Effector memory CD4-positive, alpha-beta T cell (primary cell): Measurements from ENCODE around the gene FZD4.
"Not testable (repeated sequence)": the region's sequence is repeated elsewhere in the genome, so short reads cannot be mapped to it uniquely, and the experiment has no call there.

Source experiments
- DNase-seq, 3 donors: peaks; one replicate each; pipeline ENCODE4 v3.0.0-alpha.2; 2020
- H3K27ac ChIP-seq: 2 replicates; pipeline ENCODE4 v1.7.0; 2013; ENCODE audit warnings: mild to moderate bottlenecking, low read length, moderate library complexity; ENCODE audit not compliant: insufficient read depth, poor library complexity, severe bottlenecking
- H3K27me3 ChIP-seq: replicated peaks from 2 replicates; pipeline ENCODE4 v1.7.0; 2013; ENCODE audit warnings: mild to moderate bottlenecking, low read length; ENCODE audit not compliant: insufficient read depth, control insufficient read depth, poor library complexity, severe bottlenecking
- H3K36me3 ChIP-seq: 2 replicates; pipeline ENCODE4 v1.7.0; 2013; ENCODE audit warnings: mild to moderate bottlenecking, low read length, moderate library complexity; ENCODE audit not compliant: control insufficient read depth, insufficient read depth
- H3K4me1 ChIP-seq: 2 replicates; pipeline ENCODE4 v1.7.0; 2013; ENCODE audit warnings: low read length, mild to moderate bottlenecking; ENCODE audit not compliant: control insufficient read depth, insufficient read depth, poor library complexity, severe bottlenecking
- H3K4me3 ChIP-seq: 2 replicates; pipeline ENCODE4 v1.7.0; 2013; ENCODE audit warnings: low read length, low read depth, mild to moderate bottlenecking; ENCODE audit not compliant: insufficient read depth, poor library complexity, severe bottlenecking
- H3K9me3 ChIP-seq: 2 replicates; pipeline ENCODE4 v1.7.0; 2013; ENCODE audit warnings: mild to moderate bottlenecking, low read length, moderate library complexity; ENCODE audit not compliant: control insufficient read depth

Gene FZD4

GRCh38 chr11:86977441-86978050 is 22.4 kb upstream of the FZD4 start:
- no peak overlapping the region for H3K27ac ChIP-seq
- no peaks in the 10 kb centered on the region for H3K36me3 ChIP-seq
- H3K4me3 ChIP-seq, result no peak overlapping the region
- DNase-seq, result no peak
- H3K9me3 ChIP-seq, result peaks cover 4% of the 10 kb centered on the region
- H3K27me3 ChIP-seq, result no peaks in the 10 kb centered on the region
- no peaks in the 10 kb centered on the region for H3K4me1 ChIP-seq

GRCh38 chr11:86972734-86973133 is 17.5 kb upstream of the FZD4 start:
- no peak for DNase-seq
- H3K4me1 ChIP-seq, result no peaks in the 10 kb centered on the region
- no peak overlapping the region for H3K4me3 ChIP-seq
- no peaks in the 10 kb centered on the region for H3K36me3 ChIP-seq
- no peaks in the 10 kb centered on the region for H3K27me3 ChIP-seq
- no peak overlapping the region for H3K27ac ChIP-seq
- peaks cover 4% of the 10 kb centered on the region for H3K9me3 ChIP-seq

DNA sequence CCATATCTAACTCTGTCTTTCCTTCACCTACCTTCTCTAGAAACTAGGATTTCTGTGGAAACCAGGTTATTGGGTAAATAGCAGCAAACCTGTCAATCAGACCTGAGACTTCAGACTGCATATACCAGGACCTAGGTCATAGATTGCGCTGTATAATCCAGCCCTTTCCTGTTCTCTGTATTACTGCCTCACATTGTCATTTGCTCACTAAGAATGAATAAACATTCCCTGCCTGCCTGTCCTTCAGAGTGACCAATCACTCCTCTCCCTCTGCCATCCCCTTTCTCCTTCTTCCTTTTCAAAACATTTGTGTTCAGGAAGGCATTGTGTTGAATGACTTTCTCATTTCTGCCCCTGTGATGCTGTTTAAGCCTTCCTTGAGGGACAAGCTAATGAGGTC is 14.1 kb upstream of the FZD4 start:
- Histone ChIP-seq H3K4me3 (no peak overlapping the region), H3K27me3 (no peaks in the 10 kb centered on the region), H3K4me1 (no peaks in the 10 kb centered on the region), H3K27ac (no peak overlapping the region), H3K9me3 (peaks cover 4% of the 10 kb centered on the region), H3K36me3 (no peaks in the 10 kb centered on the region)
- DNase-seq, result no peak

DNA sequence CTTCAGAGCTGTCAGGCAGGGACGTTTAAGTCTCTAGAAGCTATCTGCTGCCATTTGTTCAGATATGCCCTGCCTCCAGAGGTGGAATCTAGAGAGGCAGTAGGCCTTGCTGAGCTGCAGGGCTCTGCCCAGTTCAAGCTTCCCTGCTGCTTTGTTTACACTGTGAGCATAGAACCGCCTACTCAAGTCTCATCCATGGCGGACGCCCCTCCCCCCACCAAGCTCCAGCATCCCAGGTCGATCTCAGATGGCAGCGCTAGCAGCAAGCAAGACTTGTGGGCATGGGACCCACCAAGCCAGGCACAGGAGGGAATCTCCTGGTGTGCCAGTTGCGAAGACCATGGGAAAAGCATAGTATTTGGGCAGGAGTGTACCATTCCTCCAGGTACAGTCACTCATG is 12.4 kb upstream of the FZD4 start:
- not testable (repeated sequence) for H3K27ac ChIP-seq, H3K9me3 ChIP-seq, DNase-seq, H3K27me3 ChIP-seq, H3K4me3 ChIP-seq, H3K4me1 ChIP-seq, H3K36me3 ChIP-seq

DNA sequence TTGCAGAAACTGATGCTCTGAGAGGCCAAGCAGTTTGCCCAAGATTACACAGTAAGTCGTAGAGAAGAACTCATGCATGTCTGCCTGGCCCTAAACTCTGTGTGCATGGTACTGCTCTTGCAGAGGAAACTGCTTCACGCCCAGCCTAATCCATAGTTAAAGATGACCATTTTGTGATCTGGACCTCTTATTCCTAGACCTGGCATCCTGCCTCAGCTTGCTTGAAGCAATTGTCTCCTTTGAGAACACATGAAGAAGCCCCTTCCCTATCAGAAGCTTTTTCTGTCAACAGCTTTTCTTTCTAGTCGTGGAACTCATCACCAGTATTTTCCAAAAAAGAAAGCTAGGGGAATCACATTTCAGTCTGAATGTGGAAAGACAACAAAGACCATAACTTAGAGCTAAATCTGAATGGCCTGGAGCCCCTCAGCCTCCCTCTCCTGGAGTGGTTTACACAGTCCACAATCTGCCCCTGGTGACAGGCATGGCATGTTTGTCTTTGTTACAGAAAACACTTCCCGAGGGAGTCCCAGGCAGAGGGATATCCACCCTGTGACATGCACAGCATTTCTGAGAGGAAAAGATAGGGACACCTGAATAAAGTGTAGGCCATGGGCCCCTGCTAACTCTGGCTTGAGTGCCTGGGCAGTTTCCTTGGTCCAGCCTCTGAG is 2.9 kb upstream of the FZD4 start:
- H3K36me3 ChIP-seq, result no peaks in the 10 kb centered on the region
- H3K27ac ChIP-seq, result no peak overlapping the region
- H3K4me1 ChIP-seq, result peaks cover 9% of the 10 kb centered on the region
- DNase-seq, result no peak
- no peak overlapping the region for H3K4me3 ChIP-seq
- no peaks in the 10 kb centered on the region for H3K27me3 ChIP-seq
- H3K9me3 ChIP-seq, result no peaks in the 10 kb centered on the region

DNA sequence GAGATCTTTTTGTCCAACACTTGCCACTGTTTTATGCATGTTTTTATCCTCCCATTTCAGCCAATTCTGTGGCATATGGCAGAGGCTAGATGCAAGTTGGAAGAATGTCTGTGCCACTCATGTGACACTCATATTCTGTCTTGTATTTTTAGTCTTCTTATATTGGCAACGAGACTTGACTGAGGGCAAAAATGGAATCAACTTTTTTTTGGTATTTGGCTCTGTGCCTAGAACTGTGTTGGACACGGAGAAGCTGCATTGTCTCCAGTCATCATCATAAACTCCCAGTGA is 1.7 kb upstream of the FZD4 start:
- Histone ChIP-seq H3K4me1 (peaks cover 9% of the 10 kb centered on the region), H3K27ac (no peak overlapping the region), H3K4me3 (no peak overlapping the region), H3K9me3 (no peaks in the 10 kb centered on the region), H3K27me3 (no peaks in the 10 kb centered on the region), H3K36me3 (no peaks in the 10 kb centered on the region)
- no peak for DNase-seq

DNA sequence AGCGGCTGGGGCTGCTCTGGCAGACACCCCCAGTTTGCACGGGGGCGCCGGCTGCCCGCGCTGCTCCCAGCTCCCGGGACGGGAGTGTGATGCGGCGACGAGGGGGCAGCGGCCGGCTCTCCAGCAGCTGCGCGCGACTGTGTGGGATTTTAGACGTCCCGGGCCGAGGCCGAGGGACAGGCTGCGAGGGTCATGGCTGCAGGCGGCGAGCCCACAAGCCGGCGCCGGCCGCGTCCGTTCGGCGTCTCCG is 159 bp downstream of the FZD4 start:
- peak overlapping the region; percentile 53 for H3K4me3 ChIP-seq
- no peaks in the 10 kb centered on the region for H3K9me3 ChIP-seq
- no peaks in the 10 kb centered on the region for H3K27me3 ChIP-seq
- H3K4me1 ChIP-seq, result peaks cover 9% of the 10 kb centered on the region
- H3K27ac ChIP-seq, result no peak overlapping the region
- DNase-seq, result no peak
- H3K36me3 ChIP-seq, result no peaks in the 10 kb centered on the region

- Histone ChIP-seq H3K9me3 (no peaks in the 10 kb centered on the region), H3K4me1 (peaks cover 9% of the 10 kb centered on the region), H3K27ac (no peak overlapping the region), H3K27me3 (no peaks in the 10 kb centered on the region), H3K36me3 (no peaks in the 10 kb centered on the region), H3K4me3 (peak overlapping the region; percentile 53)
- DNase-seq, result no peak
Measured at GRCh38 chr11:86954269-86955110, 705 bp downstream of the FZD4 start.

DNA sequence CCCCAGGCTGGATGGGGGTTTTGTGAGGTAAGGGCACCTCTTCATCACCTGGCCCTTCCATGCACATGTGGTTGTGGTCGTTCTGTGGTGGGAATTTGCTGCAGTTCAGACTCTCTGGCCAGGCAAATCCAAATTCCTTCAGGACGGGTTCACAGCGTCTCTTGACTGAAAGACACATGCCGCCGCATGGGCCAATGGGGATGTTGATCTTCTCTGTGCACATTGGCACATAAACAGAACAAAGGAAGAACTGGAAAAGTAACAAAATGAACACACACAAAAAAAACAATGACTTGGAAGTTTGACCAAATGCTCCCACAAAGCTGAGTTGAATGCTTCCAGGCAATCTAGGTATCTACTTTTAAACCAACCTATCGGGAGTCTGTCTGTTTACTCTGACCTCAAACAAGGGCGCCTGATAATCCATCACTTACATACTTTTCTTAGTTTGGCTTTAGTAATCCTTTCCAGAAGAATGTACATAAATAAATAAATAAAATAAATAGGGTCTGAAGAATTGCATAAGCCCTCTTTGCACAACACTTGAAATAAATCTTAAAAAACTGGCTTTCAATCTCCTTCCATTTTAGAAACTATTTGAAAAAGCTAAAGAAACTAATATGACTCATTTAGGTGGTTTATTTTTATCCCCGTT is 2.8 kb downstream of the FZD4 start:
- Histone ChIP-seq H3K4me3 (no peak overlapping the region), H3K27me3 (no peaks in the 10 kb centered on the region)
- DNase-seq, result no peak

DNA sequence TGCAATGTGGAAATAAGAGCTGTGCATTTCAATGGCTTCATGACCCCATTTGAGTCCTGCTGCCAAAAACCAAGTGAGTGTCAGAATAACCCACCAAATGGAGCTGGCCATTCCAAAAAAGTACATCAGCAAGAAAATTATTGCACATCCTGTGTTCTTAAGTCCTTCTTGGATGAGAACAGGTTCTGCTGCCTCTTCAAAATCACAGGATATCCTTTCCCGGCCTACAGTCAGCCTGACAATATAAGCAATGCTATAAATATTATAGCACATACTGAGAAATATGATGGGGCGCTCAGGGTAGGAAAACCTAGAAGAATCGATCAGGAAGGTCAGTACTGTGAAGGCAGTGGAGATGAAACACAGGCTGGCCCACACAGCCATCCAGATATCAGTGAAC is 3.5 kb downstream of the FZD4 start:
- no peak for DNase-seq
- H3K27ac ChIP-seq, result no peak overlapping the region
- H3K36me3 ChIP-seq, result no peaks in the 10 kb centered on the region
- H3K4me1 ChIP-seq, result peaks cover 9% of the 10 kb centered on the region
- H3K27me3 ChIP-seq, result no peaks in the 10 kb centered on the region
- H3K4me3 ChIP-seq, result no peak overlapping the region
- H3K9me3 ChIP-seq, result no peaks in the 10 kb centered on the region

More for the DNA sequence above, 2.8 kb downstream of the FZD4 start:
- H3K4me1 ChIP-seq, result peaks cover 9% of the 10 kb centered on the region
- H3K27ac ChIP-seq, result no peak overlapping the region
- H3K36me3 ChIP-seq, result no peaks in the 10 kb centered on the region
- no peaks in the 10 kb centered on the region for H3K9me3 ChIP-seq
